ENCODE measurements around the gene CCDC110.
A peak's percentile ranks its signal among the peaks of the same experiment; 100 is the strongest.
"Not testable (repeated sequence)": the region's sequence is repeated elsewhere in the genome, so short reads cannot be mapped to it uniquely, and the experiment has no call there.

Gene CCDC110

DNA sequence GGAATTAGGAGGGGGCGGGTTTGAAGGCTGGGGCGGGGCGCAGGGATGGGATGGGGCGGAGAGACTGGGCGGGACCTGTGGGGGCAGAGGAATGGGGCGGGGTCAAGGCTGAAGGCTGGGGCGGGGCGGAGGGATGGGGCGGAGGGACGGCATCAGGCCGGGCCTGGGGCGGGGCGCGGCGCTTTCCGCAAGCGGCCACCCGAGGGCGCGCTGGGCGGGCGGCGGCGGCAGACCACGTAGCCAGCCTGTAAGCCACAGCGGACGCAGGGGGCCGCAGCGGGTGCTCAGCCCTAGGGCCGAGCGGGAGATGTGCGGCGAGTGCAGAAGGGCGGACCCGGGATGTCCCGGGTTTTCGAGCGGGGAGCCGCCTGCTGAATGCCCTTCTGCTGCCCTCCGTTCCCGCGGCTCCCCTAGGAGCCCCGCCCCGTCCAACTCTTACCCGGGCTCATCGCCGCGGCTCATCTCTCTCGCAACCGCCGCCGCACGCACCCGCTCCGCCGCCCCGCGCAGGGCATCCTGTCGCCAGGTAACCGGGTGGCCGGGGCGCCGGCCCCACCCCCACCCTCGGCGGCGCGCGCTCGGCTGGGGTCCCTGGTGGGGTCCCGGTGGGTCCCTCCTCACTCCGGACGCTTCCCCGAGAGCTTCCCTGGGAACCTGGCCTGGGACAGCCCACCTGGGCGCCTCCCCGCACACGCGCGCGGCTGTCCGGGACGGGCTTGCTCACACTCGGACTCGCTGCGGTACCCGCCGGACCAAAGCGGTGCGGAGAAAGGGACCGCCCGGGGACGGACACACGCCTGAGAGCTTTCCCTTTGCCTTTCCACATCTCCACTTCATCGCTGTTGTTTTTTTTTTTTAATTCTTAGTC is at the start of gene CCDC110:
TSS of gene CCDC110 (minus strand) at position 499 of the 868 bp plus-strand sequence. CDS start at position 449, 50 bp downstream.
- peak within 1 kb of the TSS; percentile 80 to 95 for H3K4me3 ChIP-seq (ENCODE audit: low read depth in 1 of 2, low read length in 2 of 2)

DNA sequence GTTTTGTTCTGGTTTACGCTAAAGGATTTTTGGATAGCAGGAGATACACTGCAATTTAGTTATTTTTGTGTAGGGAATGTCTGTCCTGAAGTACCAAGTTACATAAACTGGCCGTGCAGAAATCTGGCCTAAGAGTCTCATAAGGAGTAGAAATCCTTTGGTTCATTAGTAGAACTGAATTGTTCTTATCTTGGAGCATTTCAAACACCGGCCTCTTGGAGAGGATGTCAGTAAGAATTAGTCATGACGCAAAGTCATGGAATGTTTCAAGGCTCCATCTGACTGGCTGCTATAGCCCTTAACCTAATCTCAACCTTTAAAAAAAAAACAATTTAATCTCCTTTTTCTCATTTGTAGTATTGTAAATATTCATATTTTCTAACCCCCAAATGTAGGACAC is 48.6 kb upstream of the CCDC110 start:
- Histone ChIP-seq H3K27ac (ENCODE audit: low read depth, low read length) (no peak overlapping the region), H3K9me3 (ENCODE audit: control insufficient read depth in 1 of 2, low read length in 2 of 2) (no peaks in the 10 kb centered on the region), H3K36me3 (ENCODE audit: control insufficient read depth in 1 of 2, insufficient read depth in 2 of 2, low read length in 2 of 2) (no peaks in the 10 kb centered on the region), H3K4me3 (ENCODE audit: low read depth in 1 of 2, low read length in 2 of 2) (no peak overlapping the region), H3K27me3 (ENCODE audit: control insufficient read depth in 1 of 2, insufficient read depth in 2 of 2, low read length in 2 of 2) (no peaks in the 10 kb centered on the region), H3K4me1 (ENCODE audit: control insufficient read depth in 1 of 2, insufficient read depth in 2 of 2, low read length in 2 of 2) (no peaks in the 10 kb centered on the region), H3K9ac (ENCODE audit: low read depth in 1 of 2, low read length in 2 of 2) (no peak overlapping the region)

More for the DNA sequence above, at the start of gene CCDC110:
- Histone ChIP-seq H3K9me3 (ENCODE audit: control insufficient read depth in 1 of 2, low read length in 2 of 2) (no peaks in the 10 kb centered on the region), H3K4me1 (ENCODE audit: control insufficient read depth in 1 of 2, insufficient read depth in 2 of 2, low read length in 2 of 2) (peaks cover 4 to 11% of the 10 kb centered on the region in 2 donors), H3K36me3 (ENCODE audit: control insufficient read depth in 1 of 2, insufficient read depth in 2 of 2, low read length in 2 of 2) (no peaks in the 10 kb centered on the region), H3K27me3 (ENCODE audit: control insufficient read depth in 1 of 2, insufficient read depth in 2 of 2, low read length in 2 of 2) (no peaks in the 10 kb centered on the region), H3K9ac (ENCODE audit: low read depth in 1 of 2, low read length in 2 of 2) (peak within 1 kb of the TSS; percentile 69 to 76), H3K27ac (ENCODE audit: low read depth, low read length) (no peak within 1 kb of the TSS)

GRCh38 chr4:185518494-185518893 is 47.0 kb upstream of the CCDC110 start:
- Histone ChIP-seq H3K27me3 (ENCODE audit: control insufficient read depth in 1 of 2, insufficient read depth in 2 of 2, low read length in 2 of 2) (peaks cover 0 to 3% of the 10 kb centered on the region in 2 donors), H3K9me3 (ENCODE audit: control insufficient read depth in 1 of 2, low read length in 2 of 2) (no peaks in the 10 kb centered on the region), H3K27ac (ENCODE audit: low read depth, low read length) (no peak overlapping the region), H3K36me3 (ENCODE audit: control insufficient read depth in 1 of 2, insufficient read depth in 2 of 2, low read length in 2 of 2) (no peaks in the 10 kb centered on the region), H3K4me1 (ENCODE audit: control insufficient read depth in 1 of 2, insufficient read depth in 2 of 2, low read length in 2 of 2) (peaks cover 4 to 8% of the 10 kb centered on the region in 2 donors), H3K9ac (ENCODE audit: low read depth in 1 of 2, low read length in 2 of 2) (no peak overlapping the region), H3K4me3 (ENCODE audit: low read depth in 1 of 2, low read length in 2 of 2) (no peak overlapping the region)

DNA sequence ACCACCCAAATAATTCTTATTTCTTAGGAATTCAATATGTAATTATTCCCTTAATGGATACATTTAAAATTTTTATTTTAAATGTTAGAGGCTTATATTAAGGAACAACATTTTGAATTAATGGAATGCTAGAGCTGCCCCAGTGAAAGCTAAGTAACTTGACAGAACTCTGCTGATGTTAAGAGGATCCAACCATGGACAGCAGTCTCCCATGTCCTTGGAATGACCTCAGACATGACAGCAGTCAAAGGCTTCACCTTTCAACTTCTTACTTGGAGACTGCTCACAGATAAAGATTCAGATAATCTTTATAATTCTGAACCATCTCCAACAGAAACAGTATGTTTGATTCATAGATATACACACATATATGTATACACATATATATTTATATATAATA is 46.5 kb upstream of the CCDC110 start:
- Histone ChIP-seq H3K4me1 (ENCODE audit: control insufficient read depth in 1 of 2, insufficient read depth in 2 of 2, low read length in 2 of 2) (peaks cover 4 to 9% of the 10 kb centered on the region in 2 donors), H3K27ac (ENCODE audit: low read depth, low read length) (no peak overlapping the region), H3K36me3 (ENCODE audit: control insufficient read depth in 1 of 2, insufficient read depth in 2 of 2, low read length in 2 of 2) (no peaks in the 10 kb centered on the region), H3K4me3 (ENCODE audit: low read depth in 1 of 2, low read length in 2 of 2) (no peak overlapping the region), H3K27me3 (ENCODE audit: control insufficient read depth in 1 of 2, insufficient read depth in 2 of 2, low read length in 2 of 2) (peaks cover 0 to 3% of the 10 kb centered on the region in 2 donors), H3K9me3 (ENCODE audit: control insufficient read depth in 1 of 2, low read length in 2 of 2) (no peaks in the 10 kb centered on the region), H3K9ac (ENCODE audit: low read depth in 1 of 2, low read length in 2 of 2) (no peak overlapping the region)

DNA sequence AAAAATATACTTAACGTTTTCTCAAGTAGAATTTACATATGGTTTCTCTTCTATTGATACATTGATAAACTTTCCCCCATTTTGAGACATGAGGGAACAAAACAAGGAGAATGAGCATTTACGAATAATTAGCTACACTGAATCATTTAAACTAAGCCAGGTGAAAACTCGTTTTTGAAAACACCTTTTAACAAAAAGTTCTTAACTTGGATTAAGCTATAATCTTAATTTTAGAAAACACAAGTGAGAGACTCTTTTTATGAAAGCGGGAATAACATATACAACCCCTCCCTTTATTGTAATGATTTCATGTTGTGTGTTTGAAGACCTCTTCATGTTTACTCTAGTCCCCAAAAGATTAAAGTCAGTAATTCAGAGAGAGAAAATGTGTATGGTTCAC is 43.7 kb upstream of the CCDC110 start:
- H3K27me3 ChIP-seq (ENCODE audit: control insufficient read depth in 1 of 2, insufficient read depth in 2 of 2, low read length in 2 of 2): peaks cover 0 to 3% of the 10 kb centered on the region in 2 donors
- H3K9ac ChIP-seq (ENCODE audit: low read depth in 1 of 2, low read length in 2 of 2): no peak overlapping the region
- H3K27ac ChIP-seq (ENCODE audit: low read depth, low read length): no peak overlapping the region
- H3K4me1 ChIP-seq (ENCODE audit: control insufficient read depth in 1 of 2, insufficient read depth in 2 of 2, low read length in 2 of 2): peaks cover 4 to 9% of the 10 kb centered on the region in 2 donors
- H3K4me3 ChIP-seq (ENCODE audit: low read depth in 1 of 2, low read length in 2 of 2): no peak overlapping the region
- no peaks in the 10 kb centered on the region for H3K9me3 ChIP-seq (ENCODE audit: control insufficient read depth in 1 of 2, low read length in 2 of 2)
- H3K36me3 ChIP-seq (ENCODE audit: control insufficient read depth in 1 of 2, insufficient read depth in 2 of 2, low read length in 2 of 2): no peaks in the 10 kb centered on the region

- Histone ChIP-seq H3K4me1 (ENCODE audit: control insufficient read depth in 1 of 2, insufficient read depth in 2 of 2, low read length in 2 of 2) (peaks cover 4 to 9% of the 10 kb centered on the region in 2 donors), H3K9ac (ENCODE audit: low read depth in 1 of 2, low read length in 2 of 2) (no peak overlapping the region), H3K4me3 (ENCODE audit: low read depth in 1 of 2, low read length in 2 of 2) (no peak overlapping the region), H3K27me3 (ENCODE audit: control insufficient read depth in 1 of 2, insufficient read depth in 2 of 2, low read length in 2 of 2) (peaks cover 0 to 3% of the 10 kb centered on the region in 2 donors), H3K9me3 (ENCODE audit: control insufficient read depth in 1 of 2, low read length in 2 of 2) (no peaks in the 10 kb centered on the region), H3K27ac (ENCODE audit: low read depth, low read length) (no peak overlapping the region), H3K36me3 (ENCODE audit: control insufficient read depth in 1 of 2, insufficient read depth in 2 of 2, low read length in 2 of 2) (no peaks in the 10 kb centered on the region)
Observed at GRCh38 chr4:185514182-185514697, 42.7 kb upstream of the CCDC110 start.

- Histone ChIP-seq H3K27me3 (ENCODE audit: control insufficient read depth in 1 of 2, insufficient read depth in 2 of 2, low read length in 2 of 2) (peaks cover 0 to 3% of the 10 kb centered on the region in 2 donors), H3K36me3 (ENCODE audit: control insufficient read depth in 1 of 2, insufficient read depth in 2 of 2, low read length in 2 of 2) (no peaks in the 10 kb centered on the region), H3K4me1 (ENCODE audit: control insufficient read depth in 1 of 2, insufficient read depth in 2 of 2, low read length in 2 of 2) (peaks cover 4 to 9% of the 10 kb centered on the region in 2 donors), H3K9me3 (ENCODE audit: control insufficient read depth in 1 of 2, low read length in 2 of 2) (no peaks in the 10 kb centered on the region), H3K27ac (ENCODE audit: low read depth, low read length) (no peak overlapping the region), H3K4me3 (ENCODE audit: low read depth in 1 of 2, low read length in 2 of 2) (peak overlapping the region in 1 of 2 donors; percentile 16), H3K9ac (ENCODE audit: low read depth in 1 of 2, low read length in 2 of 2) (peak overlapping the region in 1 of 2 donors; percentile 28)
Observed at GRCh38 chr4:185513489-185514181, 42.1 kb upstream of the CCDC110 start.

GRCh38 chr4:185512516-185512915 is 41.0 kb upstream of the CCDC110 start:
- peaks cover 0 to 3% of the 10 kb centered on the region in 2 donors for H3K27me3 ChIP-seq (ENCODE audit: control insufficient read depth in 1 of 2, insufficient read depth in 2 of 2, low read length in 2 of 2)
- H3K36me3 ChIP-seq (ENCODE audit: control insufficient read depth in 1 of 2, insufficient read depth in 2 of 2, low read length in 2 of 2): no peaks in the 10 kb centered on the region
- no peak overlapping the region for H3K27ac ChIP-seq (ENCODE audit: low read depth, low read length)
- H3K4me1 ChIP-seq (ENCODE audit: control insufficient read depth in 1 of 2, insufficient read depth in 2 of 2, low read length in 2 of 2): peaks cover 4 to 9% of the 10 kb centered on the region in 2 donors
- no peaks in the 10 kb centered on the region for H3K9me3 ChIP-seq (ENCODE audit: control insufficient read depth in 1 of 2, low read length in 2 of 2)
- H3K9ac ChIP-seq (ENCODE audit: low read depth in 1 of 2, low read length in 2 of 2): no peak overlapping the region
- no peak overlapping the region for H3K4me3 ChIP-seq (ENCODE audit: low read depth in 1 of 2, low read length in 2 of 2)

DNA sequence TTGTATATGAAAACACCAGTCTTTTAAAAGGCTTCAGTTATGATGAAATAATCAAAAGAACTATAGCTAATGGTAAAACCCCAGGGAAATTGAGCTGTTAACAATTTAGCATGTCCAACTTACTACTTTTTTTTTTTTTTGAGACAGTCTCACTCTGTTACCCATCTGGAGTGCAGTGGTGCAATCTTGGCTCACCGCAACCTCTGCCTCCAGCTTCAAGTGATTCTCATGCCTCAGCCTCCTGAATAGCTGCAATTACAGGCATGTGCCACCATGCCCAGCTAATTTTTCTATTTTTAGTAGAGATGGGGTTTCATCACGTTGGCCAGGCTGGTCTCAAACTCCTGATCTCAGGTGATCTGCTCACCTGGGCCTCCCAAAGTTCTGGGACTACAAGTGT is 39.7 kb upstream of the CCDC110 start:
- H3K9ac ChIP-seq (ENCODE audit: low read depth in 1 of 2, low read length in 2 of 2); H3K36me3 ChIP-seq (ENCODE audit: control insufficient read depth in 1 of 2, insufficient read depth in 2 of 2, low read length in 2 of 2); H3K27me3 ChIP-seq (ENCODE audit: control insufficient read depth in 1 of 2, insufficient read depth in 2 of 2, low read length in 2 of 2); H3K9me3 ChIP-seq (ENCODE audit: control insufficient read depth in 1 of 2, low read length in 2 of 2); H3K27ac ChIP-seq (ENCODE audit: low read depth, low read length); H3K4me1 ChIP-seq (ENCODE audit: control insufficient read depth in 1 of 2, insufficient read depth in 2 of 2, low read length in 2 of 2); H3K4me3 ChIP-seq (ENCODE audit: low read depth in 1 of 2, low read length in 2 of 2): not testable (repeated sequence)

DNA sequence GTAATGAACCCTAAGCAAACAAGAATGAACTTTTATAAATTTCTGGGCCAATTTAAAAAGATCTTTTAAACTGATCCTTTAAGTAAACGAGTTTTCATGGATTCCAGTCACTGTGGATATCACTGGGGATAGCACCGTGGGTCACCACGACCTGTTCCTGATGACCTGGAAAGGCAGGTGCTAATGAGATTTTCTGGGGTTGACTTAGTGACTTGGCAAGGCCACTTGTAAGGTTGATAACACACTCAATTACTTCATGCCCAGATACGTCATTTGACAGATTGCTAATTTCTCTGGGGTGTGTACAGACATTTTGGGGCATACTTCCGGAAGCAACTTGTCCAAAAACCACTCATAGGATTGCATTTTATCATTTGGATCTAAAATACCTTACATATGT is 39.3 kb upstream of the CCDC110 start:
- H3K27me3 ChIP-seq (ENCODE audit: control insufficient read depth in 1 of 2, insufficient read depth in 2 of 2, low read length in 2 of 2): peaks cover 0 to 3% of the 10 kb centered on the region in 2 donors
- H3K36me3 ChIP-seq (ENCODE audit: control insufficient read depth in 1 of 2, insufficient read depth in 2 of 2, low read length in 2 of 2): no peaks in the 10 kb centered on the region
- H3K4me3 ChIP-seq (ENCODE audit: low read depth in 1 of 2, low read length in 2 of 2): no peak overlapping the region
- H3K27ac ChIP-seq (ENCODE audit: low read depth, low read length): no peak overlapping the region
- peaks cover 4 to 9% of the 10 kb centered on the region in 2 donors for H3K4me1 ChIP-seq (ENCODE audit: control insufficient read depth in 1 of 2, insufficient read depth in 2 of 2, low read length in 2 of 2)
- H3K9me3 ChIP-seq (ENCODE audit: control insufficient read depth in 1 of 2, low read length in 2 of 2): no peaks in the 10 kb centered on the region
- H3K9ac ChIP-seq (ENCODE audit: low read depth in 1 of 2, low read length in 2 of 2): no peak overlapping the region
